Stimulated activated naive CD8-positive, alpha-beta T cell treated with anti-CD3 and anti-CD28 coated beads, Interleukin-15, Interleukin-2, amounts not matched to agents 100 ng/mL and 50 ng/mL, for 24 hours (primary cell): Measurements from ENCODE around the gene CWC22.
"Not testable (repeated sequence)": the region's sequence is repeated elsewhere in the genome, so short reads cannot be mapped to it uniquely, and the experiment has no call there.

Source experiments
- H3K27ac Mint-ChIP-seq: one replicate; pipeline ENCODE4 v1.8.0; 2021; ENCODE audit warnings: mild to moderate bottlenecking, mixed read lengths
- H3K27me3 Mint-ChIP-seq: one replicate; pipeline ENCODE4 v1.8.0; 2021; ENCODE audit warnings: mixed read lengths
- H3K36me3 Mint-ChIP-seq: one replicate; pipeline ENCODE4 v1.8.0; 2021; ENCODE audit warnings: low read depth, mixed read lengths
- H3K4me1 Mint-ChIP-seq: one replicate; pipeline ENCODE4 v1.8.0; 2021; ENCODE audit warnings: low read depth, mixed read lengths
- H3K4me3 Mint-ChIP-seq: one replicate; pipeline ENCODE4 v1.8.0; 2021; ENCODE audit warnings: mild to moderate bottlenecking, mixed read lengths
- H3K9me3 Mint-ChIP-seq: one replicate; pipeline ENCODE4 v1.8.0; 2021; ENCODE audit warnings: mixed read lengths

The CWC22 gene

DNA sequence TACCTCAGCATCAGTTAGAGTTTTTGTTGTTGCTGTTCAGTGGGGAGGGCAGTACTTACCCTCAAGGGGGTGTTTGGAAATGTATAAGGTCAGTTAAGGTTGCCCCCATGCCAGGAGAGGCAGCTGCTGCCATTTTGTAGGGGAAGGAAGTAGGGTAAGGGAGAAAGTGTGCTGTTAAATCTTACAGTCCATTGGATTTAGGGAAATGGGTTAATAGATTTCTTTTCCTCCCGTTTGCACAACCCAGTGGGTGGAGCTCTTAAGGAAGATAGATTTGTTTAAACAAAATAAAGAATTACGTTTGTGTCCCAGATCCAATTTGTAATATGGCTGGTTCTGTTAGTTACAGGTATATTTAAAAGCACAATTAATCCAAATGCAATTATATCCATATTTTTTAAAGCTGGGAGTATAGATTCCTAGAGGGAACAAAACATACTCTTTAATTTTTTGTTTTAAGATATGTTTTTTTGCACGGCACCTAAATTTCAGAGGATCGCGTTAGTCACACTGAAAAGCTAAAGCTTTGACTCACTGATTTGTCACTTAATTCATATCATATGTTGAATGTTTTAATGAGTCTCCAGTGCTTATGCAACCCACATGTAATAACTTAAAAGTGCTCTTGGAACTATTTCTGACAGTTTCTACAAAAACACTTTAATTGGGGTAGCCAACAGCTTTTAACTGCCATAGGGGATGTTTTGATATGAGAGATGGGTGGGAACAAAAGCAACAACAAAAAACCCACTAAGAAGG, 9.0 kb upstream of the CWC22 start:
- Mint-ChIP-seq H3K4me1 (no peaks in the 10 kb centered on the region), H3K27me3 (peaks cover 9% of the 10 kb centered on the region), H3K27ac (no peak overlapping the region), H3K36me3 (no peaks in the 10 kb centered on the region), H3K9me3 (no peaks in the 10 kb centered on the region), H3K4me3 (no peak overlapping the region)

DNA sequence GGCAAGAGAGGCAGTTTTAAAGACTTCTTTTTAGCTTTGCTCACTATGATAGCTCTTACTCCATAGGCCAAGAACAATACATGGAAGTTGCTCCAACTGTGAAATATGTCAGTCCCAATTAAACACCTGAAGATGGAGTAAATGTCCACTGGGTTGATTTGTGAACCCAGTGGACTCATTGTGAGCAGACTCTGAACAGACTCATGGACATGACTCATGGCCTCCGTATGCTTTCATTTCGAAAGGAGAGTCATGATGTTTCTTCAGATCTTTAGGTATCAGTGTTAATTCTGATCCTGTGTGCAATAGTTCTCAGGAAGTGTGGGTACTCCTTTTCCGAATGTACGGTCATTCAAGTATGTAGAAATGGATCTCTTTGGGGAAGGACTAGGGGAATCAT, 5.4 kb upstream of the CWC22 start:
- Mint-ChIP-seq H3K27ac (no peak overlapping the region), H3K9me3 (no peaks in the 10 kb centered on the region), H3K4me3 (no peak overlapping the region), H3K36me3 (no peaks in the 10 kb centered on the region), H3K4me1 (peaks cover 1% of the 10 kb centered on the region), H3K27me3 (peaks cover 9% of the 10 kb centered on the region)

DNA sequence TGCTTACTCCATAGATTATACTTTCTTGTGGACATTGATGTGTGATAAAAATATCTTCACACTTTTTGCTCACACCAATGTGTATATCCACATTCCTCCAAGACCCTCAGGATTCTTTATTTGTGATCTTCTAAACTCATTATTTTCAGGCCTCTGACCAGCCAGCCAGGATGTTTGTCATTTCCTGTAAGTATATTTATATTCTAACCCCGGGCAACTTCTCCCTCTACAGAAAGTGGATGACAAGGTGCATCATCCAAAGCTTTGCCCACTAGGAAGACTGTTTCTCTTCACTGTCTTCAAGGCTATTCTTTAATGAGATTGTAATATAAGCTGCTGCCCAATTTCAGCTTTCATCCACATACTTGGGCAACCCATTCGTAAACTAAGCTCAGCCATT, 3.6 kb upstream of the CWC22 start:
- Mint-ChIP-seq H3K4me3 (no peak overlapping the region), H3K36me3 (no peaks in the 10 kb centered on the region), H3K27me3 (peaks cover 1% of the 10 kb centered on the region), H3K9me3 (no peaks in the 10 kb centered on the region), H3K27ac (no peak overlapping the region), H3K4me1 (peaks cover 14% of the 10 kb centered on the region)

DNA sequence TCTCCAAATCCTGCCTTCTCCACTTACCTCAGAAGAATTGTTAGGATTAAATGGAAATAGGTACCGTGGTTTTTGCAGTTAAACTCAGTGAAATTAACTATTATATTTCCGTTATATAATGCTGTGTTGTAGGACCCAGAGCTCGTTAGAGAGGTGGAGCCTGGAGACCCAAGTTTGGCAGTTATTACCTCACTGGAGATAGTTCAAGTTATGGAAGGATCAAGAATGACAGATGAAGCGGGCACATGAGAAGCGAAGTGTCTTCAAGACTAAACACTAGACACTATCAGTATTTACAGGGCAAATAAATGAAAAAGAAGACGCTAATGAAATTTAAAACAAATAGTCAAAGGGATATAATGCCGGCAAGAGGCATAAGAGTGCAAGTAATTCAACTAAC, 866 bp downstream of the CWC22 start:
- Mint-ChIP-seq H3K27me3 (no peaks in the 10 kb centered on the region), H3K4me3 (peak overlapping the region; percentile 98)

DNA sequence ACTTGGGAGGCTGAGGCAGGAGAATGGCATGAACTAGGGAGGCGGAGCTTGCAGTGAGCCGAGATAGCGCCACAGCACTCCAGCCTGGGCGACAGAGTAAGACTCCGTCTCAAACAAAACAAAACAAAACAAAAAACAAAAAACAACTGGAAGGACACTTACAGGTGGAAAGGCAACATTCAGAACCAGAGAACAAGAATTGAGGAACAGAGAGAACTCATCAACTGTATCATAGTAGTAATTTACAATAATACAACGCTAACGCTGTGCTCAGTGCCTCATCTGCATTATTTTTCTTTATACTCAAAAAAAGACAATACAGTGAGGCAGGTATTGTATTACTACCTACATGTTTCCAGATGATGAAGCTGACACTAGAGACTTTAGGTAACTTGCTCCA, 1.6 kb downstream of the CWC22 start:
- H3K9me3 Mint-ChIP-seq, H3K27me3 Mint-ChIP-seq, H3K27ac Mint-ChIP-seq: not testable (repeated sequence)
- peaks cover 27% of the 10 kb centered on the region for H3K36me3 Mint-ChIP-seq
- peaks cover 60% of the 10 kb centered on the region for H3K4me1 Mint-ChIP-seq
- H3K4me3 Mint-ChIP-seq, result peak overlapping the region; percentile 98

More for the DNA sequence above, 866 bp downstream of the CWC22 start:
- H3K27ac Mint-ChIP-seq, result peak overlapping the region; percentile 100
- peaks cover 54% of the 10 kb centered on the region for H3K4me1 Mint-ChIP-seq
- no peaks in the 10 kb centered on the region for H3K9me3 Mint-ChIP-seq
- H3K36me3 Mint-ChIP-seq, result peaks cover 27% of the 10 kb centered on the region

DNA sequence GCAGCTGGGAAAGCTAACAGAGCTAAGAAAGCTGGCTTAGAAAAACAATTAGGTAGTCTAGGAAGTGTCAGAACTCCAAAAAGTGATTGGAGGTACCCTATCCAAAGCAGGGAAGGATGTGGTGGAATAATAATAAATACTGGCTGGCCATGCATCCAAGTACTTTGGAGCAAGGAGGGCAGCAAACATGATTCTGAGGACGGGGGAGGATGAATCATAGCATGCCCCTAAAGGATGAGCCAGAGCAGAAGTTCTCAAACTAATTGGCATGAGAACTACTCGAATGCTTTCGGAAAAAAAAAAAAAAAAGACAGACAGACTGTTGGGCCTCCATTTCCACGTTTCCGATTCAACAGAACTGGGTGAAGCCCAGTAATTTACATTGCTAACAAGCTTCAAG, 2.4 kb downstream of the CWC22 start:
- H3K27me3 Mint-ChIP-seq, result no peaks in the 10 kb centered on the region
- H3K4me3 Mint-ChIP-seq, result peak overlapping the region; percentile 98
- peaks cover 67% of the 10 kb centered on the region for H3K4me1 Mint-ChIP-seq
- H3K27ac Mint-ChIP-seq, result no peak overlapping the region
- H3K9me3 Mint-ChIP-seq, result no peaks in the 10 kb centered on the region
- H3K36me3 Mint-ChIP-seq, result peaks cover 27% of the 10 kb centered on the region

DNA sequence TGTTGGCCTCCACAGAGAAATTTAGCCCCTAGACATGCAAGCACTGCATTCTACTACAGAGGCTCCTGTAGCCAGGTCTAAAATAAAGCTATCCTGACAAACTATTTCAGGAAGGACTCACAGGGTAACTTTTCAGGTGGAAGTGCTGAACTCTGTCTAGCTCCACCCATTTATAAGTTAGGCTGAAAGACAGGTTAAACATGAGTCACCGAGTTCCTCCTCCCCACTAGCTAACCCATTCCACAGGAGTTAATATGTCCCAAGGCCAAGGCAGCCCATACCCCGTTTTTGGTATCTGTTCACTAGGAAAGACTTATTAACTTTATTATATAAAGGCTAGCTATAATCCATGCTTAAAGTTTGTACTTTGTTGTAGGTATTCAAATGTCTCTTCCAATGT, 3.5 kb downstream of the CWC22 start:
- H3K36me3 Mint-ChIP-seq, result peaks cover 27% of the 10 kb centered on the region
- H3K27me3 Mint-ChIP-seq, result no peaks in the 10 kb centered on the region
- peaks cover 74% of the 10 kb centered on the region for H3K4me1 Mint-ChIP-seq
- H3K27ac Mint-ChIP-seq, result no peak overlapping the region
- no peaks in the 10 kb centered on the region for H3K9me3 Mint-ChIP-seq
- no peak overlapping the region for H3K4me3 Mint-ChIP-seq

DNA sequence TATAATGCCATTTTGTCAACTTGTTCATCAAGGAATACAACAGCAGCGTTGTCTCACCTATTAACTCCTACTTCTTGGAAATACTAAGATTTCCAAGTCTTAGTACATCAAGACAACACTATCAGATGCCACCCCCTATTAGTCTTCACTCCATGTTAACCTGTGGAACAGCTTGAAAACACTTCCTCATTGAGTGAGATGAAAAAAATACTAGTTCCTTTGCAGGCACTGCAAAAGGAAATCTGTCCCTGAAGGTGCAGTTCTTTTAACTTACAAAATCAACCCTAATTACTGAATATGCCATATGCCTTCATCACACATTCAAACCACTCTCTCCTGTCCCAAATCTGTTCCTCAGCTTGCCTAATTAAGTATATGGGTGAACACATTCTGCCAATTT, 4.0 kb downstream of the CWC22 start:
- peaks cover 30% of the 10 kb centered on the region for H3K36me3 Mint-ChIP-seq
- no peak overlapping the region for H3K4me3 Mint-ChIP-seq
- no peak overlapping the region for H3K27ac Mint-ChIP-seq
- H3K9me3 Mint-ChIP-seq, result no peaks in the 10 kb centered on the region
- peaks cover 79% of the 10 kb centered on the region for H3K4me1 Mint-ChIP-seq
- H3K27me3 Mint-ChIP-seq, result no peaks in the 10 kb centered on the region

DNA sequence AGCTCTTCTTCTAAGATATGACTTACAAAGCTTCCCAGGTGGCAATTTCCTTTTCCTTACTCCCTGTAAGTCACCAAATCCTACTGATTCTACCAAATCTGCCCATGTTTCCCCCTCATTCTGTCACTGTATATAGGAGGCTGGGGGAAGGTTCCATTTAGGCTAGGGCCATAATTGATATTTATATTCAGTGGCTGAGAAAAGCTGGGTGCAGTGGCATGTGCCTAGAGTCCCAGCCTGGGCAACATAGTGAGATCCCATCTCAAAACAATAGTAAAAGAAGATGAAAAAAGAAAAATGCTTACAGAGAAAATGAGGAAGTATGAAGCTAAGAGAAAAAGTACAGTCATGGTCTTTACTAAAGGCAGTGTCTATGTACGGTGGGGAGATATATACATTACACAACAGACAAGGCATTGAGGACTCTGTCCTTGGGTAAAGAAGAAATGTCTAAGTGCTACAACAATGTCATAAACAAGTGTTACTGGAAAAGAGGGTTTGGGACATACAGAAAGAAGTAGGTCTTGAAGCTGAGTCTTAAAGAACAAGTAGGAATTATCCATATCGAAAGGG, 4.8 kb downstream of the CWC22 start:
- no peaks in the 10 kb centered on the region for H3K9me3 Mint-ChIP-seq

DNA sequence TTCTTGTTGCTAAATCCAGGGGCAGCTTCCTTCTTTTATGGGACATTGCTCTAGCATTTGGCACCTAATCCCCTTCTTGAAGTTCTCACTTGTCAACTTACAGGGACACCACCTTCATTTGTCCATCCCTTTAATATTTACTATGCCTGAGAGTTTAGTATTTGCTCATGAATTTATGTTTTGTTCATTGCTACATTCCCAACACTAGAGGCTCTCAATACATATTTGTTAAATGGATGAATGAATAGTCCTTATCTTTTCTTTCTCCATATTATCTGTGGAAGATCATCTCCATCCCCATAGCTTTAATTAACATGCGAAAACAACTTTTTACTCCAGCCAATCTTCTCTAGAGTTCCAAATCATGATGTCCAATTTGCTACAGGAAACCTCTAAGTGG, 5.4 kb downstream of the CWC22 start:
- Mint-ChIP-seq H3K36me3 (peaks cover 30% of the 10 kb centered on the region), H3K4me3 (no peak overlapping the region), H3K9me3 (no peaks in the 10 kb centered on the region), H3K27me3 (no peaks in the 10 kb centered on the region), H3K4me1 (peaks cover 82% of the 10 kb centered on the region), H3K27ac (no peak overlapping the region)

More for the DNA sequence above, 4.8 kb downstream of the CWC22 start:
- Mint-ChIP-seq H3K4me1 (peaks cover 83% of the 10 kb centered on the region), H3K4me3 (no peak overlapping the region), H3K27me3 (no peaks in the 10 kb centered on the region), H3K27ac (no peak overlapping the region), H3K36me3 (peaks cover 30% of the 10 kb centered on the region)

DNA sequence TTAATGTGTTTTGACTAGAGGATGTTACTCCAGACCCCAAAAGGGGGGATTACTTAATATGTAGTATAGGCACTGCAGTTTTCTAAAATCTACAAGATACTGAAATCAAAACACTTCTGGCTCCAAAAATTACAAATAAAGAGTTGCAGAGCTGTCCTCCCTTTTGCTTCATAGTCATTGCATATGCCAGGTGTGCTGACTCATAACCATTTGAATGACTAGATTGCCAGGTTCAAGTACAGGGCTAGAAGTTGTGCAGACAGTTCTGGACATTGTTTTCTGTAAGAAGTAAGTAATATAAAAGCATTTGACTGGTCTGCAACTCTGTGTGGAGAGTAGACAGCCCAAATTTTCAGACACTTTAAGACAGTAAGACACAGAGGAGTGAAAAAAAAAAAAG, 6.7 kb downstream of the CWC22 start:
- Mint-ChIP-seq H3K4me1 (peaks cover 85% of the 10 kb centered on the region), H3K27me3 (no peaks in the 10 kb centered on the region), H3K36me3 (peaks cover 30% of the 10 kb centered on the region), H3K27ac (no peak overlapping the region), H3K4me3 (no peak overlapping the region), H3K9me3 (no peaks in the 10 kb centered on the region)

DNA sequence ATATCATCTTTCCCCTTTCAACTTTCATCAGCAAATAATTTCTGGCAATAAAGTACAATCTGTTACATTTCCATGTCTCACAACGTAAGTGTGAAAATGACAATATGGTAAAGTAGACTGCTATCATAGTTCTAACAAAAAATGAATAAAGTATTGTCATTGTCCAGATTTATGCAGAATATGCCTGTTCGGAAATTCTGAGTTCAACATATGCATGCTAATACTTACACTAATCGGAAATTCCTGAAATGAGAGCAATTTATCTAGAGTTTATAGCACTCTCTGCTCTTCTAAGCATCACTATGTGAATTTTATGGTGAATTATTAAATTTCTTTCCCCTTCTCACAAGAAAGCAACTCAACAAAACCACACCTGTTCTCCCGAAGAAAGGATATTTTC, 8.1 kb downstream of the CWC22 start:
- H3K4me3 Mint-ChIP-seq, result no peak overlapping the region
- H3K4me1 Mint-ChIP-seq, result peaks cover 83% of the 10 kb centered on the region
- H3K9me3 Mint-ChIP-seq, result no peaks in the 10 kb centered on the region
- no peak overlapping the region for H3K27ac Mint-ChIP-seq
- no peaks in the 10 kb centered on the region for H3K27me3 Mint-ChIP-seq
- H3K36me3 Mint-ChIP-seq, result peaks cover 28% of the 10 kb centered on the region

DNA sequence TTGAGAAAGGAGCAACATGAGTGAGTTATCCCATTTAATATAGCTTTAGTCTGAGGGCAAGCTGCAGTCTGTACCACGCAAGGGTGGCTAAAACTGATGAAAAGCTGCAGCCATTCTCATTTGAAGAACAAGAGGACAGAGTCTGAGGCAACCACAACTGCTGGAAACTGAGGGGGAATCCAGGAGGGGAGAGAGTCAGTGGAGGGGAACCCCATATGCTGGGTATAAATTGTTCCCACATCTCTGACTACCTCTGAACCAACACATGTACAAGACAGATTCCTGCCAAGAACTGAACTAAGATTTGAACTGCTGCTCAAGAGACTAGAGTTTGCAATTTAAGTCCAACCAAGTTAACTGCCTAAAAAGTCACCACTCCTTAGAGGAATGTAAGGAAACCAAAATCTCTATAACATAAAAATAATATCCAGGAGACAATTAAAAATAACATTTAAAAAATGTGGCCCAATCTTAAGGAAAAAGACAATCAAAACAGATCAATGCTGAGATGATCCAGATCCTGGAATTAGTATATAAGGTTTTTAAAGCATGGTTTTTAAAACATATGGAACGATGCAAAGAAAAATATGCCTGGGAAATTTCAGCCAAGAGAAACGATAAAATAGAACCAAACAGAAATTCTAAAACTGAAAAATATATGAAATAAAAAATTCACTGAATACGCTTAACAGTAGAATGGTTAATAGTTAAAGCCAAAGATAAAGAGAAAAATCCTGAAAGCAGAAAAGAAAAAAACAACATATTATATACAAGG, 11.2 kb downstream of the CWC22 start:
- peaks cover 72% of the 10 kb centered on the region for H3K4me1 Mint-ChIP-seq
- H3K9me3 Mint-ChIP-seq, result no peaks in the 10 kb centered on the region
- H3K36me3 Mint-ChIP-seq, result peaks cover 28% of the 10 kb centered on the region
- H3K27ac Mint-ChIP-seq, result peak overlapping the region; percentile 65
- H3K4me3 Mint-ChIP-seq, result no peak overlapping the region
- H3K27me3 Mint-ChIP-seq, result no peaks in the 10 kb centered on the region

DNA sequence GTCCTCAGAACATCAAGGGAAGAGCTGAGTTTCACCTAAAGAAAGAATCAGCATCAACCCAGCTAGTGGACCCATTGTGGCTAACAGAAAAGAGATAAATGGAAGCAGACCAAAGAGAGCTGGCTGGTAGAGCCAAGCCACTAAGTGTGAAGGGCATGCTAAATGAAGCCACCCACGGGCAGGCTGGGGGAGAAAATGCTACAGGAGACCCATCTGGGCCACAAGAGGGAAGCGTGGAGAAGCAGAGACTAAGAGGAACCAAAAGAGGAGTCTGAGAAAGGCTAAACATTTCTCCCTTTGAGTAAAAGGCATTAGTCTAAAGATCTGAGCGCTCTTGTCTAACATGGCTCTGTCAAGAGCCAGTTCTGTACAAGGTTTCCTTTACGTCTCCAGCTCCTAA, 15.8 kb downstream of the CWC22 start:
- no peak overlapping the region for H3K4me3 Mint-ChIP-seq
- H3K9me3 Mint-ChIP-seq, result no peaks in the 10 kb centered on the region
- H3K27me3 Mint-ChIP-seq, result no peaks in the 10 kb centered on the region
- peaks cover 61% of the 10 kb centered on the region for H3K36me3 Mint-ChIP-seq
- peak overlapping the region; percentile 56 for H3K27ac Mint-ChIP-seq
- H3K4me1 Mint-ChIP-seq, result peaks cover 43% of the 10 kb centered on the region

DNA sequence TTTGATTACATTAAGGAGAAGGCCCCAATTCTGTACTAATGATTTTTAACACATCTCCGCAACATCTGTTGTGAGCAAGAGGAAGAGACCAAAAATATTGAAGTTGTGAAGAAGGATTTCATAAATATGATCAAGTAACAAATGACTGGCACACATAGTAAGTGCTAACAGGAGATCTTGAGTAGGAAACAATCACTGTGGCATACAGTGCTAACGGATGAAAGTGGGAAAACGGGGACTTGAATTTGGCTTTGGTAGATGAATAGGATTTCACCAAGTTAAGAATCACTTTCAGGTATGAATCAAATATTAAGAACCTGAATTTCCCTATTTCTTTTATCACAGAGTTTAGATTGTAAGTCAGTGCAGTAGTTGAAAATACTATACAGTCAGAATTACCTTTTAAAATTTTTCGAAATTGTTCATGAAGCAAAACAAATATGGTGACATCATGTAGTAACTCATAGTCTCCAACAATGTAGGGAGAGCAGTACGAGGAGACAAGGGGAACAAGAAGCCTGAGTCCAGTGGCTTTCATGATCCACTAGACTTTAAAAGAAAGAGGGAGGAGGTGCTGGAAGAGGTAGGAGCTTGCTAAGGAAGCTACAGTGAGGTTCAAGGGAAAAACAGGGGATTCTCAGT, 16.3 kb downstream of the CWC22 start:
- no peaks in the 10 kb centered on the region for H3K27me3 Mint-ChIP-seq
- H3K36me3 Mint-ChIP-seq, result peaks cover 67% of the 10 kb centered on the region
- no peaks in the 10 kb centered on the region for H3K9me3 Mint-ChIP-seq
- no peak overlapping the region for H3K4me3 Mint-ChIP-seq
- H3K4me1 Mint-ChIP-seq, result peaks cover 41% of the 10 kb centered on the region
- peak overlapping the region; percentile 56 for H3K27ac Mint-ChIP-seq
